Duodenal mucosa (tissue), 2 donors: ENCODE data around the gene GREM2.

Source experiments
- H3K27ac ChIP-seq: one replicate; pipeline ENCODE4 v1.7.0; 2013; ENCODE audit warnings: low read depth, low read length
- H3K27me3 ChIP-seq, 2 donors: one replicate each; pipeline ENCODE4 v1.7.0; 2013; ENCODE audit warnings: low read length in 2 of 2, control low read depth in 1 of 2; ENCODE audit not compliant: insufficient read depth in 2 of 2, control insufficient read depth in 1 of 2
- H3K36me3 ChIP-seq, 2 donors: one replicate each; pipeline ENCODE4 v1.7.0; 2013; ENCODE audit warnings: low read length in 2 of 2, control low read depth in 1 of 2; ENCODE audit not compliant: insufficient read depth in 2 of 2, control insufficient read depth in 1 of 2
- H3K4me1 ChIP-seq, 2 donors: one replicate each; pipeline ENCODE4 v1.7.0; 2013; ENCODE audit warnings: low read length in 2 of 2, control low read depth in 1 of 2; ENCODE audit not compliant: insufficient read depth in 2 of 2, control insufficient read depth in 1 of 2
- H3K4me3 ChIP-seq, 2 donors: one replicate each; pipeline ENCODE4 v1.7.0; 2013; ENCODE audit warnings: low read length in 2 of 2, low read depth in 1 of 2
- H3K9ac ChIP-seq, 2 donors: one replicate each; pipeline ENCODE4 v1.7.0; 2013; ENCODE audit warnings: low read length in 2 of 2, low read depth in 1 of 2
- H3K9me3 ChIP-seq, 2 donors: one replicate each; pipeline ENCODE4 v1.7.0; 2013; ENCODE audit warnings: low read length in 2 of 2, control low read depth in 1 of 2; ENCODE audit not compliant: control insufficient read depth in 1 of 2

GREM2 gene

DNA sequence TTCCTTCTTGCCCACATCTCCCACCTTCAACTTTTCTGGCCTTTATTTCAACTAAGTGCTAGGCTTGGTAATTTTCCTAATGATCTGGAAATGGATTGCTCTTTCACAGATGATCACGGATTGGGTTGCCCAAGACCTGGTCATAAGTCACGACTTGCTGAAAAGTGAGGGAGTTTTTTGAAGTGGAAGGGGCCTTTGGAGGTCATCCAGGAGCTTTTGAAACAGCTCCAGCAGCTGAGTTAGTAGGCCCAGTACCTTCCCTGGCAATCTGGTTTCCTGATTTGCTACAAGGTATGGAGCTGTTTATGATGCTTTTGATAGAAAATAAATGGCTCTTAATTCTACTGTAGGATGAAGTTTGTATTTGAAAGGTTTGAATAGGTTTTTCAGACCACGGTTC, 20.4 kb downstream of the GREM2 start:
- Histone ChIP-seq H3K27me3 (no peaks in the 10 kb centered on the region), H3K9ac (no peak overlapping the region), H3K27ac (no peak overlapping the region), H3K4me3 (no peak overlapping the region), H3K36me3 (no peaks in the 10 kb centered on the region), H3K4me1 (no peaks in the 10 kb centered on the region), H3K9me3 (no peaks in the 10 kb centered on the region)

DNA sequence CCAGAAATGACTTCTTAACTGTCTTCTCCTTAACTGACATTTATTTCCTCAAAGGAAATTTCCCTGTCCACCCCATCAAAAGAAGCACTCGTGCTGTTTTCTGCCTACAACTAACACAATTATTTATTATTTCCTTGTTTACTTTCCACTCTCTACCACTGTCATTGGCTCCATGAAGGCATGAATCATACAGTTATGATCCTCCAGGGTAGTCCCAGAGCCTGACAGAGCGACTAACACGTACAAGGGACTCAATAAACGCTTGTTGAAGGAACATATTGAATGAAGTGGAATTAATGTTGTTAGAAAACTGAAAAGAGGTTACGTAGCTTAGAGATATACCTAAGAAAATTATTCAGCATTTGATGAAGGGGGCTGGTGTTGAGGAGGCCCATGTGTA, 20.9 kb downstream of the GREM2 start:
- no peaks in the 10 kb centered on the region for H3K36me3 ChIP-seq
- H3K4me3 ChIP-seq, result no peak overlapping the region
- no peak overlapping the region for H3K27ac ChIP-seq
- no peak overlapping the region for H3K9ac ChIP-seq
- H3K9me3 ChIP-seq, result no peaks in the 10 kb centered on the region
- H3K27me3 ChIP-seq, result no peaks in the 10 kb centered on the region
- H3K4me1 ChIP-seq, result no peaks in the 10 kb centered on the region

DNA sequence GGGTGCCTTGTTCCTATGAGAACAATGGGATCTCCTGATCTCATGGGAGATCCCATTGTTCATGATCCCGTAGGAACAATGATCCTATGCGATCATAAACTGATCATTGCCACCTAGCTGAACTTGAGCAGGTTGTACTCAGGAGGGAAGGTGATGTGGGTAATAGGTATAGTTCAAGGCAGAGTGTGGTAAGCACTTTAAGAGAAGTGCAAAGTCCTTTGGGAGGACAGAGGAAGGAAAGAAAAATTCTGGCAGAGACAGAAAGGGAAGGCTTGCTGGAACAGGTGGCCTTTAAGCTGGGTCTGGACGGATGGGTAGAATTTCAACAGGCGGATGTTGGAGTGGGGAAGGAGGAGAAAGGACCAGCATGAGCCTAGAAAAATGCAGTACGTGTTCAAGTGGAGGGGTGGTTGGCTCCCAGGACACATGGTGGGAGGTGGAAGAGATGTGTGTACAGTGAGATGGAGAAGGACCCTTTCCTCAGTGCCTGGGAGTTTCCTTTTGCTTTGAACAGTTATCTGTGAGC, 22.3 kb downstream of the GREM2 start:
- no peak overlapping the region for H3K4me3 ChIP-seq
- H3K4me1 ChIP-seq, result no peaks in the 10 kb centered on the region
- no peaks in the 10 kb centered on the region for H3K27me3 ChIP-seq
- H3K36me3 ChIP-seq, result no peaks in the 10 kb centered on the region
- no peaks in the 10 kb centered on the region for H3K9me3 ChIP-seq
- H3K27ac ChIP-seq, result no peak overlapping the region
- H3K9ac ChIP-seq, result no peak overlapping the region

DNA sequence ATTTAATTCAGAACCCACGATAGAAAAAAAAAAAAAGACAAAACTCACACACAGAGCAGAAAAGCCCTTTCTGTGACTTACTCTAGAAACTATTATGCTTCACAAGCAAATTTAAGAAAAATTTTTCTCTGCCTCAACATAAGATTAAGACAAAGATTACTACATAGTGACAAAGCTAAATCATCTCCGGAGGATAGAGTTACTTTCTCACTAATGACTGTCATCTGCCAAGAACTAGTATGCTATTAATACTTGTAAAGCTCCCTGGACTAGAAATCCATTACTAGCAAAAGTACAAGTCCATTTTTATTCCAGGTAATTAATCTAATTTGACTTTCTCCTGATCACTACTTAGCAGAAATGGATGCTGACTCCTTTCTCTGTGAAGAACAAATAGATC, 25.9 kb downstream of the GREM2 start:
- Histone ChIP-seq H3K27me3 (no peaks in the 10 kb centered on the region), H3K4me1 (no peaks in the 10 kb centered on the region), H3K9ac (no peak overlapping the region), H3K36me3 (no peaks in the 10 kb centered on the region), H3K4me3 (no peak overlapping the region), H3K27ac (no peak overlapping the region), H3K9me3 (no peaks in the 10 kb centered on the region)

DNA sequence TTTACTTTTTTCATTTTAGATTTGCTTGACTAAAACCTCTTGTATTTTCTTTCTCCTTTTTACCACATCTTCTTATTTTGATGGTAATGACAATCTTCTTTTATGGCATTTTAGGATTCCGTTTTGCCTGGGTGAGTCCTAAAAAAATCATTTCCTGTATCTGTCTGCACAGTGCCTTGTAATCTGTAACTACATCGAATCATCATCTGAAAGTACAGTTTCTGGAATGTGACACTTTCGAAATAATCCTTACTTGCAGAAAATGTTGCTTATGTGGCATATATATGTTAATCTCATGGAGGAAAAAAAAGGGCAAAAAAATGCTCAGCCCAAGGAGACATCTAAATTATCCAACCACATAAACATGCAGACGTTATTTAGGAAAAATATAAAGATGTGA, 29.0 kb downstream of the GREM2 start:
- Histone ChIP-seq H3K27me3 (no peaks in the 10 kb centered on the region), H3K4me3 (no peak overlapping the region), H3K9me3 (no peaks in the 10 kb centered on the region), H3K27ac (no peak overlapping the region), H3K4me1 (no peaks in the 10 kb centered on the region), H3K9ac (no peak overlapping the region), H3K36me3 (no peaks in the 10 kb centered on the region)

DNA sequence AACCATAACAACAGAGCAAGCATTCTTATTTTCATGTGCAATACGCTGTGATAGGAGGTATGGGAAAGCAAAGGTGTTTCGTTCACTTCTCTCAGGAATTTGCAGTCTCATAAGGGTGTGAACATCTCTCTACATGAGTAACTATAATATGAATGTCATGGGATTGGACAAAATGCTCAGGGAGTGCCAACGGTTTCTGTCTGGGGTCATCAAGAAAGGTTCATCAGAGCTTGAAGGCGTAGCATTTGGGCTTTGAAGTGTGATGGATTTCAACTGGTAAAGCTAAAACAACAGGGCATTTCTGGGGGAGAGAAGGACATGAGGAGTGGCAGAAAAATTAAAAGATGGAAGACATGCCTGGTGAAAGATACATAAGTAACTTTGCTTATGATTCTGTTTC, 32.4 kb downstream of the GREM2 start:
- Histone ChIP-seq H3K36me3 (no peaks in the 10 kb centered on the region), H3K4me3 (no peak overlapping the region), H3K9me3 (no peaks in the 10 kb centered on the region), H3K27me3 (no peaks in the 10 kb centered on the region), H3K9ac (no peak overlapping the region), H3K27ac (no peak overlapping the region), H3K4me1 (no peaks in the 10 kb centered on the region)

DNA sequence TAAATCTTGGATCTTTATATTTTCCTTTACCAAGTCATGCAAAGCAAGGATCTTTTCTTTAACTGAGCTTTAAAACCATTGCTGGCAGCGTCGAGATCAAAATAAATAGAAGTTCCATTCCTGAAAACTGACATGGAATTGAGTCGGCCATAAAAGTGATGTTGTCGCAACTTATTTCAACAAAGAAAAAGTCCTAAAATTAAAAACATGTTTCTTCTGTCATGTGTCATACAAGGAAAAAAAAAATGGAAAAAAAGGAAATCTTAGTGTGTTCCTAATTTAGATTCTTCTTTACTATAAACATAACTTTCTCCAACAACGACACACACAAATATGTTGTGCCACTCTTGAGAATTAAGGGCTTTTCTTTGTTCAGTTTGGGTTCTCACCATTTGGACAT, 34.9 kb downstream of the GREM2 start:
- no peaks in the 10 kb centered on the region for H3K9me3 ChIP-seq
- H3K27me3 ChIP-seq, result no peaks in the 10 kb centered on the region
- H3K36me3 ChIP-seq, result no peaks in the 10 kb centered on the region
- H3K4me3 ChIP-seq, result no peak overlapping the region
- H3K9ac ChIP-seq, result no peak overlapping the region
- no peak overlapping the region for H3K27ac ChIP-seq
- H3K4me1 ChIP-seq, result no peaks in the 10 kb centered on the region

DNA sequence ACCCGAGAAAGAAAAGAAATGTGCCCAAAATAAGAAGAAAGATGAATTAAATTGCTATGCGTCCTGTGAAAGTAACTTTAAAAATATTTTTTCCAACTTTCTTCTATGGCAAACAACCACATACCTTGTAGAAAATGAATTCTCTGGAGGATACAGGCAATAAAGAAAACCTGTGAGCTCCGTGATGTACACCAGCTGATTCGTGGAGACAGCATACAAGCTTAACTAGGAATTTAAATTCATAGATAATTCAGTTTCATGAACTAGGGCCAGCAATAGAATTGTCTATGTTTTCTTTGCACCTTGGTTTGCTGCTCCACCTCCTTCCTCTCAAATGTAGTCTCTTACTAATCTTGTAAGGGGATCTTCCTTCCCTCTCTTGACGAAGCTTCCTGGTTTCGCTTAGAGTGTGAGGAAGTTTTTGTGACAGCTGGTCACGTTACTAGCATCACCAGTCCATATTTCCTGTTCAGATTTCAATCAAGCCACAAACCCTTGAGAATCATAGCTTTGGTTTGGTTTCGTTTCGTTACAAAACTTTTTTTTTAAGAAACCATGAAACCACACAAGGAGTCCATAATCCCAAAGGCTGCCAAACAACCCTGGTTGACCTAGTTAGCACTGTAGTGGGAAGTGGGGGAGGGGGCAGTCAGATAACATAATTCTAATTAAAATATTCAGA, 35.8 kb downstream of the GREM2 start:
- Histone ChIP-seq H3K4me1 (no peaks in the 10 kb centered on the region), H3K9me3 (no peaks in the 10 kb centered on the region), H3K27ac (no peak overlapping the region), H3K36me3 (no peaks in the 10 kb centered on the region), H3K27me3 (no peaks in the 10 kb centered on the region), H3K9ac (no peak overlapping the region), H3K4me3 (no peak overlapping the region)

DNA sequence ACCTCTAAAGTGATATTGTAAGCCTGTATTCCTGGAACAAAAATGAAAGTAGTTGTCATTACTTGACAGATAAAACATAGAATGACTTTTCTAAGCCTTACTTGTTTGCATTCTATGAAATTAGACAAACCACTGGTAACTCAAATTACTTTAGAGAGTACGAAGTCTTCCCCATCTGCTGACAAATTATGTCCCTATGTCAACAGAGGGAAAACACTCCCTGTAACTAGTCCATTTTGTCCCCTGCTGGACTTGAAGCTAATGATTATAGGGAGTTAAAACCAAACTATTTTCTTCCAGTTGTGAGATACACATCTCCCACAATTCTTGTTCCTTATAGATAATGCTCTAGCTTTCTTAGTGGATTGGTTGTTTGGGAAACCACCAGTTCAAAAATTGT, 39.6 kb downstream of the GREM2 start:
- no peaks in the 10 kb centered on the region for H3K36me3 ChIP-seq
- no peak overlapping the region for H3K9ac ChIP-seq
- no peaks in the 10 kb centered on the region for H3K27me3 ChIP-seq
- H3K4me3 ChIP-seq, result no peak overlapping the region
- no peaks in the 10 kb centered on the region for H3K4me1 ChIP-seq
- no peak overlapping the region for H3K27ac ChIP-seq
- no peaks in the 10 kb centered on the region for H3K9me3 ChIP-seq

DNA sequence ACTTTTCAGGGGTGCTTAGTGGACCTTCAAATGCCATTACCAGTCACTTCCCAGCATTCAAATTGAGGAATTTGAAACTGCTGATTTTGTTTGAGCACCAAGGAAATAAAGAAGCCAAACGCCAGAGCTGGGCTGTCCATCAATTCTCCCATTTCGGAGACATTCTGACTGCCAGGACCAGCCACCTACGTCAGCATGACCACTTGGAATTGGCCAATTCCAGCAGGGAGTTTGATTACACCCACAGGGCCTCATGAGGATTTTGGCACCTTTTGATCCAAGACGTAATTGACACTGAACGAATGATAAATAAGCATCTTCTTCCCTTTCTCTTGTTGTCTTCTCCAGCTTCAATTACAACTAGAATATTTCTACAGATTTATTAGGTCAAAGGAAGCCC, 40.2 kb downstream of the GREM2 start:
- no peak overlapping the region for H3K4me3 ChIP-seq
- no peaks in the 10 kb centered on the region for H3K9me3 ChIP-seq
- H3K36me3 ChIP-seq, result no peaks in the 10 kb centered on the region
- H3K4me1 ChIP-seq, result no peaks in the 10 kb centered on the region
- H3K27ac ChIP-seq, result no peak overlapping the region
- no peak overlapping the region for H3K9ac ChIP-seq
- no peaks in the 10 kb centered on the region for H3K27me3 ChIP-seq

DNA sequence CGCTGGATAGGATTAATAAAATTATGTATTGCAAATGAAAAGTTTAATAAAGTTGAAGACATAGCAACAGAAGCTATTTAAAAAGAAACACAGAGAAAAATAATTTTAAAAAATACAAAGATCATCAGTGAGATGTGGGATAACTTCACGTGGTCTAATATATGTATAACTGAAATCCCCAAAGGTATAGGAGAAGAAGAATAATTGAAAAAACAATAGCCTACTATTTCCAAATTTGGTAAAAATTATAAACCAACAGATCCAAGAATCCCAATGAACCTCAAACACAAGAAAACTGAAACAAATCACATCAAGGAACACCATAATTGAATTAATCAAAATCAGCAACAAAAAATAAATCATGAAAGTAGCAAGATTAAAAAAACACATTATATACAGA, 44.9 kb downstream of the GREM2 start:
- H3K27me3 ChIP-seq, result no peaks in the 10 kb centered on the region
- no peaks in the 10 kb centered on the region for H3K36me3 ChIP-seq
- peaks cover 3 to 4% of the 10 kb centered on the region in 2 donors for H3K9me3 ChIP-seq
- H3K27ac ChIP-seq, result no peak overlapping the region
- no peak overlapping the region for H3K4me3 ChIP-seq
- no peaks in the 10 kb centered on the region for H3K4me1 ChIP-seq
- H3K9ac ChIP-seq, result no peak overlapping the region
